ENCODE measurements around the gene CST6. TPM values are rescaled to one million over a fixed set of nuclear protein-coding genes. Genes with fewer than 3 reads are reported as not detected.

CST6 gene
- total RNA-seq, 2 experiments from 2014 or later = not detected

GRCh38 chr11:66051766-66052663 lies 40.2 kb downstream of the CST6 start, which contains the start of gene SF3B2:
SF3B2 (plus strand) TSS chr11:66052364; CDS start chr11:66052385, 21 bp downstream.
- H3K9me3 Mint-ChIP-seq (ENCODE audit: insufficient read depth) = no peaks in the 10 kb centered on the region
- H3K27me3 Mint-ChIP-seq (ENCODE audit: low read depth) = peaks cover 11% of the 10 kb centered on the region
- CTCF ChIA-PET = interaction anchor here (1.2 to 6.2 kb wide), 8 partner anchors 8 to 84 kb away, joined by 3 to 81 read pairs (median 4); partner anchors contain the start of genes BANF1 and PACS1
- H3K4me3 Mint-ChIP-seq = peak within 1 kb of the TSS; percentile 100
- peak; percentile 98 for ATAC-seq
- H3K27ac Mint-ChIP-seq = peak within 1 kb of the TSS; percentile 99
- DNase-seq = peak; percentile 98
- peaks cover 37% of the 10 kb centered on the region for H3K4me1 Mint-ChIP-seq (ENCODE audit: low read depth)
- POLR2A ChIA-PET = interaction anchor here (0.7 to 2.8 kb wide), 21 partner anchors 9 to 416 kb away, joined by 3 to 26 read pairs (median 3); partner anchors contain the start of genes BANF1, CST6, EIF1AD and MUS81
- H3K36me3 Mint-ChIP-seq (ENCODE audit: low read depth) = peaks cover 39% of the 10 kb centered on the region

DNA sequence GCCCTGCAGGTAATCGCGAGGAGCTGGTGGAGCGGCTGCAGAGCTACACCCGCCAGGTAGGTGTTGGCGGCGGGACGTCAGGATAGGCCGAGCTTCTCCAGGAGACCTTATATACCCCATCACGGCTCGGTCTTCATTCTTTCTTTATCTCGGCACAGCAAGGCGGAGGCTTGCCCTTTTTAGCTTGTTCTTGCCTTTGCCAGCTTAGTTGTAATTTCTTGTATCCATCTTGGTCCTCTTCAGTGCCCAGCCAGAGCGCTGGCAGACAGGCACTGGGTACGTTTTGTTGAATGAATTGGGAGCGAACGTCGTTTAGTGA lies 40.8 kb downstream of the CST6 start:
- ChIA-PET POLR2A (interaction anchor here (0.9 to 2.8 kb wide), 16 partner anchors 10 to 236 kb away, joined by 3 to 26 read pairs (median 3); partner anchors contain the start of genes BANF1, CST6, EIF1AD and MUS81), CTCF (interaction anchor here (1.1 to 6.2 kb wide), 9 partner anchors 8 to 83 kb away, joined by 3 to 81 read pairs (median 5); partner anchors contain the start of gene PACS1)
- no peak for ATAC-seq
- H3K27ac Mint-ChIP-seq = peak overlapping the region; percentile 99
- no peak for DNase-seq
- peaks cover 11% of the 10 kb centered on the region for H3K27me3 Mint-ChIP-seq (ENCODE audit: low read depth)
- H3K9me3 Mint-ChIP-seq (ENCODE audit: insufficient read depth) = no peaks in the 10 kb centered on the region
- peak overlapping the region; percentile 100 for H3K4me3 Mint-ChIP-seq
- H3K4me1 Mint-ChIP-seq (ENCODE audit: low read depth) = peaks cover 37% of the 10 kb centered on the region
- H3K36me3 Mint-ChIP-seq (ENCODE audit: low read depth) = peaks cover 43% of the 10 kb centered on the region

- ATAC-seq (no peak), DNase-seq (no peak)
- ChIA-PET POLR2A (interaction anchor here (1.4 to 3.4 kb wide), 2 partner anchors 13 to 52 kb away, joined by 3 to 17 read pairs; partner anchors contain the start of genes BANF1 and PACS1), CTCF (interaction anchor here (1.3 to 6.2 kb wide), 4 partner anchors 10 to 33 kb away, joined by 4 to 81 read pairs (median 14); partner anchors contain the start of gene PACS1)
- Mint-ChIP-seq H3K36me3 (ENCODE audit: low read depth) (peaks cover 65% of the 10 kb centered on the region), H3K27ac (no peak overlapping the region), H3K9me3 (ENCODE audit: insufficient read depth) (no peaks in the 10 kb centered on the region), H3K4me1 (ENCODE audit: low read depth) (peaks cover 32% of the 10 kb centered on the region), H3K27me3 (ENCODE audit: low read depth) (no peaks in the 10 kb centered on the region), H3K4me3 (no peak overlapping the region)
Observed at GRCh38 chr11:66055021-66055420, 43.2 kb downstream of the CST6 start.

DNA sequence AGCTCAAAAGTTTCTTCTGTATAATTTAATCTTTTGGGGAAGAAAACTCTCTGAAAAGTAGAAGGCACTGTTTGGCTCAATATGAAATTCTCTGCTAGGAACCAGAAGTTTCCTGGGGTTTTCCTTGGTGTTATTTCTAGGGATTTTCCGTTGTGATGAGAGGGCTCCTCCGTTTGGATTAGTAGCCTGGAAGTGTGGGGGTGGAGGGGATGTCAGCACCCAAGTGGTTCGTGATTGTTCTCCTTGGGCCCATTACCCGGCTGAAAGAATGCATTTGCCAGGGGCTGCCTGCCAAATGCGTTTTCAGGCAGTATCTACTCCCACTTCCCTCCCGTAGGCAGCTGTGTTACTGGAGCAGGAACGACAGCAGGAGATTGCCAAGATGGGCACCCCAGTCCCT lies 44.7 kb downstream of the CST6 start:
- Mint-ChIP-seq H3K27me3 (ENCODE audit: low read depth) (no peaks in the 10 kb centered on the region), H3K4me3 (no peak overlapping the region), H3K4me1 (ENCODE audit: low read depth) (peaks cover 22% of the 10 kb centered on the region), H3K9me3 (ENCODE audit: insufficient read depth) (no peaks in the 10 kb centered on the region), H3K27ac (no peak overlapping the region), H3K36me3 (ENCODE audit: low read depth) (peaks cover 76% of the 10 kb centered on the region)
- ChIA-PET POLR2A (interaction anchor here (0.6 to 3.4 kb wide), 2 partner anchors 12 to 98 kb away, joined by 4 to 17 read pairs; partner anchors contain the start of gene PACS1), CTCF (interaction anchor here (1.3 to 6.2 kb wide), 4 partner anchors 11 to 34 kb away, joined by 4 to 81 read pairs (median 14); partner anchors contain the start of gene PACS1)
- ATAC-seq = no peak
- no peak for DNase-seq

- Mint-ChIP-seq H3K27me3 (ENCODE audit: low read depth) (no peaks in the 10 kb centered on the region), H3K4me1 (ENCODE audit: low read depth) (peaks cover 19% of the 10 kb centered on the region), H3K9me3 (ENCODE audit: insufficient read depth) (no peaks in the 10 kb centered on the region), H3K27ac (no peak overlapping the region), H3K36me3 (ENCODE audit: low read depth) (peaks cover 85% of the 10 kb centered on the region), H3K4me3 (no peak overlapping the region)
- ChIA-PET POLR2A (interaction anchor here (1.4 to 2.0 kb wide), 2 partner anchors 15 to 19 kb away, joined by 3 to 6 read pairs; no protein-coding TSS in a partner anchor), CTCF (interaction anchor here (0.9 to 3.8 kb wide), 4 partner anchors 8 to 75 kb away, joined by 3 to 25 read pairs (median 15); no protein-coding TSS in a partner anchor)
- no peak for ATAC-seq
- DNase-seq = no peak
Observed at GRCh38 chr11:66059966-66060680, 48.3 kb downstream of the CST6 start.

DNA sequence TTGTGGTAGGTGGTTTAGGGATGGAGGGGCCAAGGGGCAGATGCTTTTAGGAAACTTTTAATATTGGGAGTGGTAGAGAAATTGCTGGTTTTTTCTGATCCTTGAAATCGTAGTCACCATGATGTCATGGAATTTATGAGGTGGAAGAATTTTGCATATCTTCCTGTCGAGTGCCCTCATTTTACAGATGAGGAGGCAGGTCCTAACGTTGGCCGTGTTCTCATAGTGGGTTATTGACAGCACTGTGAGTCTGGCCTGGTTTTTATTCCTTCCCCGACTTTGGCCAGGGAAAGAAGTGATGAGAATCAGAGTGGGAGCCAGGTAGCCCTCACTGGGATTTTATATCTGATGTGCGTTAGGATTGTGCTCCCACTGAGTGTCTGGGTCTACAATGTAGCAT lies 49.5 kb downstream of the CST6 start:
- Mint-ChIP-seq H3K27me3 (ENCODE audit: low read depth) (no peaks in the 10 kb centered on the region), H3K4me3 (no peak overlapping the region), H3K36me3 (ENCODE audit: low read depth) (peaks cover 82% of the 10 kb centered on the region), H3K27ac (no peak overlapping the region), H3K4me1 (ENCODE audit: low read depth) (peaks cover 23% of the 10 kb centered on the region), H3K9me3 (ENCODE audit: insufficient read depth) (no peaks in the 10 kb centered on the region)
- POLR2A ChIA-PET = interaction anchor here (2.0 kb wide), 1 partner anchor 18 kb away, joined by 6 read pairs; no protein-coding TSS in a partner anchor
- CTCF ChIA-PET = interaction anchor here (3.8 kb wide), 1 partner anchor 7 kb away, joined by 25 read pairs; no protein-coding TSS in a partner anchor
- ATAC-seq = peak; percentile 27
- DNase-seq = no peak

GRCh38 chr11:66062408-66062807 lies 50.6 kb downstream of the CST6 start:
- no peak for ATAC-seq
- H3K4me1 Mint-ChIP-seq (ENCODE audit: low read depth) = peaks cover 35% of the 10 kb centered on the region
- POLR2A ChIA-PET = interaction anchor here (0.5 kb wide), 2 partner anchors 22 to 76 kb away, joined by 3 to 4 read pairs; no protein-coding TSS in a partner anchor
- DNase-seq = no peak
- CTCF ChIA-PET = interaction anchor here (0.9 to 3.6 kb wide), 5 partner anchors 10 to 174 kb away, joined by 3 to 18 read pairs (median 4); partner anchors contain the start of genes FIBP and SF3B2
- no peak overlapping the region for H3K4me3 Mint-ChIP-seq
- H3K27ac Mint-ChIP-seq = peak overlapping the region; percentile 26
- H3K9me3 Mint-ChIP-seq (ENCODE audit: insufficient read depth) = no peaks in the 10 kb centered on the region
- H3K36me3 Mint-ChIP-seq (ENCODE audit: low read depth) = peaks cover 81% of the 10 kb centered on the region
- no peaks in the 10 kb centered on the region for H3K27me3 Mint-ChIP-seq (ENCODE audit: low read depth)

Other genes starting within 250 kb of the CST6 start
- gene AP5B1, start 231.0 kb upstream of the CST6 start, total RNA-seq = 10 to 100 TPM; 21.9 to 22.5 TPM
- gene OVOL1, start 224.9 kb upstream of the CST6 start, total RNA-seq = under 1 TPM in 1 of 2 experiments, not detected in 1; 0.08 TPM
- 1 to 10 TPM in 1 of 2 experiments, under 1 TPM in 1; 0.44 to 1.6 TPM for gene SNX32, start 178.0 kb upstream of the CST6 start, total RNA-seq
- 1,000 to 10,000 TPM; 2,110 to 2,145 TPM for gene CFL1, start 153.8 kb upstream of the CST6 start, total RNA-seq
- 100 to 1,000 TPM; 106 to 111 TPM for gene MUS81, start 151.6 kb upstream of the CST6 start, total RNA-seq
- 1 to 10 TPM; 4.8 to 5.0 TPM for gene EFEMP2, start 139.2 kb upstream of the CST6 start, total RNA-seq
- 100 to 1,000 TPM; 381 to 413 TPM for gene CTSW, start 132.2 kb upstream of the CST6 start, total RNA-seq
- 10 to 100 TPM; 80.4 to 89.0 TPM for gene FIBP, start 123.5 kb upstream of the CST6 start, total RNA-seq
- gene CCDC85B, start 121.3 kb upstream of the CST6 start, total RNA-seq = 10 to 100 TPM; 82.6 to 84.0 TPM
- gene FOSL1, start 111.6 kb upstream of the CST6 start, total RNA-seq = 1 to 10 TPM; 2.3 to 3.8 TPM
- 10 to 100 TPM; 28.4 to 28.5 TPM for gene C11orf68, start 92.9 kb upstream of the CST6 start, total RNA-seq
- gene DRAP1, start 92.6 kb upstream of the CST6 start, total RNA-seq = 100 to 1,000 TPM; 219 to 240 TPM
- gene TSGA10IP, start 66.5 kb upstream of the CST6 start, total RNA-seq = not detected
- 10 to 100 TPM; 88.0 to 90.3 TPM for gene SART1, start 50.3 kb upstream of the CST6 start, total RNA-seq
- 10 to 100 TPM; 53.5 to 54.2 TPM for gene EIF1AD, start 9.9 kb upstream of the CST6 start, total RNA-seq
- 100 to 1,000 TPM; 290 to 298 TPM for gene BANF1, start 9.5 kb upstream of the CST6 start, total RNA-seq
- not detected for gene CATSPER1, start 14.5 kb downstream of the CST6 start, total RNA-seq
- not detected for gene GAL3ST3, start 37.2 kb downstream of the CST6 start, total RNA-seq
- 100 to 1,000 TPM; 241 to 253 TPM for gene SF3B2, start 40.4 kb downstream of the CST6 start, total RNA-seq
- 10 to 100 TPM; 84.6 to 91.6 TPM for gene PACS1, start 58.3 kb downstream of the CST6 start, total RNA-seq
- 10 to 100 TPM; 53.5 to 59.8 TPM for gene KLC2, start 245.7 kb downstream of the CST6 start, total RNA-seq